Naive thymus-derived CD8-positive, alpha-beta T cell (primary cell): ENCODE data around the gene COL23A1. TPM values are rescaled to one million over a fixed set of nuclear protein-coding genes. Genes with fewer than 3 reads are reported as not detected.

Experiments used
- ATAC-seq, 2 donors: fragments of 150-1000 bp; cut with Tn5 transposase in 1 of 2; sonication (Bioruptor Pico), chemical (Tn5 transposase) in 1 of 2; 1 replicate in 1 of 2; 2 replicates in 1 of 2; pipeline ENCODE4 v1.10.0; 2021; ENCODE audit warnings: mild to moderate bottlenecking in 2 of 2, moderate library complexity in 2 of 2
- POLR2A ChIA-PET: fragments of 350-600 bp; sonication (Branson Sonifier 250); formaldehyde crosslinking; loops from one replicate; lab custom pipeline; 2021; ENCODE audit warnings: antibody characterized with exemption; lab: Charles Lee
- DNase-seq, 10 donors: peaks; one replicate each; pipeline versions ENCODE4 v3.0.0 to v3.0.0-alpha.2; 2020 to 2022
- H3K27ac Mint-ChIP-seq, 10 donors: one replicate each; pipeline ENCODE4 v1.8.0; 2020 to 2022; ENCODE audit warnings: mild to moderate bottlenecking in 10 of 10, mixed read lengths in 10 of 10, moderate library complexity in 4 of 10, inconsistent platforms in 1 of 10
- H3K27me3 Mint-ChIP-seq, 5 donors: one replicate each; pipeline ENCODE4 v1.8.0; 2021 to 2022; ENCODE audit warnings: mixed read lengths in 5 of 5
- H3K36me3 Mint-ChIP-seq, 3 donors: one replicate each; pipeline ENCODE4 v1.8.0; 2020 to 2022; ENCODE audit warnings: mixed read lengths in 3 of 3, mild to moderate bottlenecking in 2 of 3, inconsistent platforms in 1 of 3
- H3K4me1 Mint-ChIP-seq, 4 donors: one replicate each; pipeline ENCODE4 v1.8.0; 2021 to 2022; ENCODE audit warnings: mixed read lengths in 4 of 4
- H3K4me3 Mint-ChIP-seq, 10 donors: one replicate each; pipeline ENCODE4 v1.8.0; 2020 to 2022; ENCODE audit warnings: mild to moderate bottlenecking in 10 of 10, mixed read lengths in 10 of 10, moderate library complexity in 6 of 10, inconsistent platforms in 1 of 10
- H3K9me3 Mint-ChIP-seq, 9 donors: one replicate each; pipeline ENCODE4 v1.8.0; 2020 to 2022; ENCODE audit warnings: mixed read lengths in 9 of 9, mild to moderate bottlenecking in 3 of 9, inconsistent platforms in 1 of 9, moderate library complexity in 1 of 9
- polyA plus RNA-seq, 3 donors: library from polyadenylated mRNA; unstranded; fragments of 300-500 nt; fragmentation: Illumina TruSeq; gene quantifications; one replicate each; pipeline ENCODE4 v1.2.3, GENCODE V29; 2021
- total RNA-seq, 8 experiments: library from RNA in 2 of 8; stranded (reverse) in 2 of 8; gene quantifications; one replicate each; pipeline ENCODE4 v1.2.3 and lab custom pipeline; 2021 to 2026

The COL23A1 gene
- total and polyA plus RNA-seq, 5 experiments from 2014 or later, result 0.10 to 0.51 (median 0.16) TPM; not detected in 2

DNA sequence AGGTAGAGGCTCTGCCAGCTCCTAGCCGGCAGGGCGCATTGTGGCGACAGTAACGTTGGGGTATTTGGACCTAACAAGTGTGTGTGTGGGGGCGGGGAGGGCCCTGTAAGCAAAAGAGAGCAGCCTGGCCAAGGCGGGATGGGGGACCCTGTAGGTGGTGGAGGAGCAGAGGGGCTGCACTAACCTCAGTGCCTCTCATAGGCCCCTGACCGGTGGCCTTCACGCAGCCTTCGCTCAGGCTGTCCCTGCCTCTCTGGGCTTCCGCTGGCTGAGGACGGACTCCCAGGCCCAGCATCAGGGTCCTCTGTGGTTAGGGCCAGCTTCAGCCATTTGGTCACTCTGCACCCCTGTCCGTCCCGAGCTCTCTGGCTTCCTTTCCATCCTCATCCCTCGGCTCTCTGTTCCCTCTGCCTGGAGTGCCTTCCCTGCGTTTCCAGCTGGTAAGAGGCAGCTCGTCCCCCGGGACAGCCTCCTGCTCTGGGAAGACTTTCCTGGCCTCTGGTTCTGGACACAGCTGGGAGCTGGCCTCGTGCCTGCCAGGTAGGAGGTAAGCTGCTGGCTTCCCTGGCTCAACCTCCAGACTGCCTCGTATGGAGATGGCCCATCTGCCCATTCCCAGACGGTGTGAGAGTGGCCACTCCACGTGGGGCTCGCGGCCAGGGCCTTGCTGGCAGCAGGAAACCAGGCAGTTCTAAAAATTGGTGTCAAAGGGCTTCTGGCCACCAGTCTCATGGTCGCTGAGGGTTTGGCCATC lies 318.3 kb downstream of the COL23A1 start:
- POLR2A ChIA-PET, result no interaction called here
- Mint-ChIP-seq H3K27me3 (no peaks in the 10 kb centered on the region), H3K9me3 (no peaks in the 10 kb centered on the region), H3K4me1 (peaks cover 0 to 2% (median 0%) of the 10 kb centered on the region in 4 donors), H3K27ac (peak overlapping the region in 1 of 10 donors; percentile 2), H3K4me3 (no peak overlapping the region), H3K36me3 (no peaks in the 10 kb centered on the region)
- DNase-seq, result no peak
- no peak for ATAC-seq

DNA sequence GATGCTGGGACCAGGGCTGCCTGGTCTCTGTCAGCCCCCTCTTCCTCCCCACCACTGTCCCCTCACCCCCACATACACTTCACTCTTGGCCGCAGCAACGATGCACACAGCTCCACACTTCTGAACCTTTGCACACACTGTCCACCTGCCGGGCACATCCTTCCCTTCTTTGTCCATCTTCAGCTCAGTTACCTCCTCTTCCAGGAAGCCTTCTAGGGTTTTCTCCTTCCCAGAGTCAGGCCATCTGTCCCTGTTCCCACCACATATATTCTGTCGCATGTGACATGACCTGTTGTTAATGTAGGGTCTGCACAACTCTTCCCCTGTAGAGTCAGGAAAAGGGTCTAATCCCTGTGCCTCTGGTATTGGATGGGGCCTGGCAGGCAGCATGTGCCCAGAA lies 319.0 kb downstream of the COL23A1 start:
- peak overlapping the region in 2 of 10 donors; percentile 2 to 60 for H3K27ac Mint-ChIP-seq
- no peak for DNase-seq

DNA sequence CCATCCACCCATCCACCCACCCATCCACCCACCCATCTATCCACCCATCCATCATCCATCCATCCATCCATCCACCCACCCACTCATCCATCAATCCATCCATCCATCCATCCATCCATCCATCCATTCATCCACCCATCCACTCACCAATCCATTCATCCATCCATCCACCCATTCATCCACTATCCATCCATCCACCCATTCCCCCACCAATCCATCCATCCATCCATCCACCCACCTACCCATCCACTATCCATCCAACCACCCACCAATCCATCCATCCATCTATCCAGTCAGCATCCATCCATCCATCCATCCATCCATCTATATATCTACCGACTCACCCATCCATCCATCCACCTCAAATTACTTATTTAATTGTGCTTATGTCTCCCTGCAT lies 320.7 kb downstream of the COL23A1 start:
- H3K27ac Mint-ChIP-seq, result peak overlapping the region in 1 of 10 donors; percentile 83
- POLR2A ChIA-PET, result no interaction called here
- H3K4me3 Mint-ChIP-seq, result no peak overlapping the region
- H3K9me3 Mint-ChIP-seq, result no peaks in the 10 kb centered on the region
- H3K36me3 Mint-ChIP-seq, result no peaks in the 10 kb centered on the region
- H3K27me3 Mint-ChIP-seq, result no peaks in the 10 kb centered on the region
- H3K4me1 Mint-ChIP-seq, result peaks cover 0 to 2% (median 0%) of the 10 kb centered on the region in 4 donors
- no peak for ATAC-seq
- no peak for DNase-seq

More for the DNA sequence above, 319.0 kb downstream of the COL23A1 start:
- Mint-ChIP-seq H3K4me1 (peaks cover 0 to 2% (median 0%) of the 10 kb centered on the region in 4 donors), H3K9me3 (no peaks in the 10 kb centered on the region), H3K4me3 (no peak overlapping the region), H3K36me3 (no peaks in the 10 kb centered on the region), H3K27me3 (no peaks in the 10 kb centered on the region)
- no peak for ATAC-seq
- POLR2A ChIA-PET, result no interaction called here

DNA sequence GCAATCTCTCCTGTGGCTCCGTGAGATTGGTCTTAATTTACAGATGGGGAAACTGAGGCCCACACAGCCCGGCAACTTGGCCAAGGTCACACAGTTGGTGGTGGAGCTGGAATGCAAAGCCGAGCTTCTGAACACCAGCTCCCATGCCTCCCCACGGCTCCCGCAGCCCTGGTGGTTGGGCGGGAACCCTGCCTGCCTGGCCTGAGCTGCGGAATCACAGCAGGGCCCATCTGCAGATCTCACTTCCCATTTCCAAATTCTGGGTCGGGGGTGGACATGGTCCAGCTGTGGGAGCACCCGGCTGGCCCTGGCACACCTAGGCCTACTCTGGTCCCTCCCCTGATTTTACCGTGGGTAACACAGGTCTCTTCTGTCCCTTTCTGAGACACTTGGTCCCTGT lies 322.3 kb downstream of the COL23A1 start:
- Mint-ChIP-seq H3K4me3 (no peak overlapping the region), H3K9me3 (peaks cover 0 to 3% (median 0%) of the 10 kb centered on the region in 9 donors), H3K4me1 (peaks cover 0 to 2% (median 0%) of the 10 kb centered on the region in 4 donors), H3K27ac (no peak overlapping the region), H3K27me3 (no peaks in the 10 kb centered on the region), H3K36me3 (no peaks in the 10 kb centered on the region)
- POLR2A ChIA-PET, result no interaction called here
- DNase-seq, result no peak
- no peak for ATAC-seq

DNA sequence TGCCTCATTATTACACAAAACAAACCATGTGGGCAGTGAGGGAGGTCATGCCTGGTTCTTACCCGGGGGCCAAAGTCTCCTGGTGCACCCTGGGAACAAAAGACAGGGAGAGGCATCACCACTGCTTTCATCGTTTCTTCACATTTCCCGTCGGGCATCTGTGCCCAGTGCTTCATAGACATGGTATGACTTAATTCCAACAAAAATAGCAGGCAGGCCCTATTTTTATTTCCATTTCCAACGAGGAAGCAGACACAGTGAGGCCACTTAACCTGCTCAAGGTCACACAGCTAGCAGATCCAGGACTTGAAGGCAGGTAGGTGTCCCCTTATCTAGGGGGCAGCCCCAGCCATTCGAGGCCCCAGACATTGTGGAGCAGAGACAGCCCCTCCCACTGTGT lies 322.9 kb downstream of the COL23A1 start:
- no peak for ATAC-seq
- POLR2A ChIA-PET, result no interaction called here
- Mint-ChIP-seq H3K27ac (peak overlapping the region in 1 of 10 donors; percentile 22), H3K9me3 (peaks cover 0 to 3% (median 0%) of the 10 kb centered on the region in 9 donors), H3K4me3 (no peak overlapping the region), H3K36me3 (no peaks in the 10 kb centered on the region), H3K27me3 (no peaks in the 10 kb centered on the region), H3K4me1 (peaks cover 0 to 2% (median 0%) of the 10 kb centered on the region in 4 donors)
- DNase-seq, result no peak

DNA sequence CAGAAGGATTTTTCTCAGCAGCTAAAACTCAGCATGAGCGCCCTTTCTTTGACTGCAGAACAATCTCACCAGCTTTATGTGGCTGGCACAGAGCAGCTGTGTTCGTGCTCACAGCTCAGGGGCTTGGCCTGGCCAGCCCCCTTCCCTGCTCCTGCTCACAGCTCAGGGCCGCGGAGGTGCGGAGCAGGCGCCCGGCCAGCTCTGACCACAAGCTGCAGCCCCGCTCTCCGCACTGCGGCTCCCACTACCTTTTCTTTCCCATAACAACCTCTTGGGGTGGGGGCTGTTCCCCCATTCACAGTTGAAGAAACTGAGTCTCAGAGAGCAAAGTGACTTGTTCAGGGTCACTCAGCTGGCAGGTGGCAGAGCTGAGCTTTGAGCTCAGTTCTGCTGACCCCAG lies 323.6 kb downstream of the COL23A1 start:
- DNase-seq (no peak), ATAC-seq (no peak)
- peaks cover 0 to 3% (median 0%) of the 10 kb centered on the region in 9 donors for H3K9me3 Mint-ChIP-seq
- no peak overlapping the region for H3K27ac Mint-ChIP-seq
- no peaks in the 10 kb centered on the region for H3K27me3 Mint-ChIP-seq
- H3K4me1 Mint-ChIP-seq, result peaks cover 0 to 2% (median 0%) of the 10 kb centered on the region in 4 donors
- H3K4me3 Mint-ChIP-seq, result no peak overlapping the region
- no peaks in the 10 kb centered on the region for H3K36me3 Mint-ChIP-seq
- POLR2A ChIA-PET, result no interaction called here

DNA sequence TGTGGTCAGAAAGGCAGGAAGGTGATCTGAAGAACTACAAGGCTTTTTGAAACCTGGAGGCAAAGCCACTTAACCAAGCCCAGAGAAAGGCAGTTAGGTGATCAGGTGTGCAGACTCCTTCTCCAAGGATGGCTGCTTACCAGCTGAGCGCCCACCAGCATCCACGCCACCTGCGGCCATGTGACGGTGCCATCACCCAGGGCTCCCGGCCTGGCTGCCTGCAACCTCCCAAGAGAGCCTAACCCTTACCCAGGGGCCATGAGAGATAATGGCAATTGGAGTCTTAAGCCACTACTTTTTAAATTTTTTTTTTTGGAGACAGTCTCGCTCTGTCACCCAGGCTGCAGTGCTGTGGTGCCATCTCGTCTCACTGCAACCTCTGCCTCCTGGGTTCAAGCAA lies 324.4 kb downstream of the COL23A1 start:
- no peaks in the 10 kb centered on the region for H3K36me3 Mint-ChIP-seq
- no peak overlapping the region for H3K4me3 Mint-ChIP-seq
- H3K9me3 Mint-ChIP-seq, result peaks cover 0 to 3% (median 0%) of the 10 kb centered on the region in 9 donors
- no peak overlapping the region for H3K27ac Mint-ChIP-seq
- peaks cover 0 to 4% (median 0%) of the 10 kb centered on the region in 4 donors for H3K4me1 Mint-ChIP-seq
- POLR2A ChIA-PET, result no interaction called here
- H3K27me3 Mint-ChIP-seq, result no peaks in the 10 kb centered on the region
- ATAC-seq, result no peak
- DNase-seq, result no peak

DNA sequence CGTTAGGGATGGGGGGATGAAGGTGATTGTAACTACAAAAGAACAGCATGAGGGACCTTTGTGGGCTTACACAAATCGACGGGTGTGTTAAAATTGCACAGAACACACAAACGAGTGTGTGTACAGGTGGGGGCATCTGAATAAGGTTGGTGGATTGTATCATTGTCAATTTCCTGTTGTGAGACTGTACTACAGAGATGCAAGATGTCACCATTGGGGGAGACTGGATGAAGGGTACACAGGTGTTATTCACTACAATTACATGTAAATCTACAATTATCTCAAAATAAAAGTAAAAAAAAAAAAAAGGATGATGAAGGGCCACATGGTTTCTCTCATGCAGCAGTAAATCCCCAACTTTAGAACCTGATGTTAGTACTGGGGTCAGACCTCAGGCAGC lies 326.1 kb downstream of the COL23A1 start:
- H3K27me3 Mint-ChIP-seq, result no peaks in the 10 kb centered on the region
- peaks cover 0 to 4% (median 1%) of the 10 kb centered on the region in 4 donors for H3K4me1 Mint-ChIP-seq
- ATAC-seq (no peak), DNase-seq (no peak)
- no peak overlapping the region for H3K4me3 Mint-ChIP-seq
- no peaks in the 10 kb centered on the region for H3K36me3 Mint-ChIP-seq
- H3K9me3 Mint-ChIP-seq, result peaks cover 0 to 3% (median 0%) of the 10 kb centered on the region in 9 donors
- POLR2A ChIA-PET, result no interaction called here
- no peak overlapping the region for H3K27ac Mint-ChIP-seq

DNA sequence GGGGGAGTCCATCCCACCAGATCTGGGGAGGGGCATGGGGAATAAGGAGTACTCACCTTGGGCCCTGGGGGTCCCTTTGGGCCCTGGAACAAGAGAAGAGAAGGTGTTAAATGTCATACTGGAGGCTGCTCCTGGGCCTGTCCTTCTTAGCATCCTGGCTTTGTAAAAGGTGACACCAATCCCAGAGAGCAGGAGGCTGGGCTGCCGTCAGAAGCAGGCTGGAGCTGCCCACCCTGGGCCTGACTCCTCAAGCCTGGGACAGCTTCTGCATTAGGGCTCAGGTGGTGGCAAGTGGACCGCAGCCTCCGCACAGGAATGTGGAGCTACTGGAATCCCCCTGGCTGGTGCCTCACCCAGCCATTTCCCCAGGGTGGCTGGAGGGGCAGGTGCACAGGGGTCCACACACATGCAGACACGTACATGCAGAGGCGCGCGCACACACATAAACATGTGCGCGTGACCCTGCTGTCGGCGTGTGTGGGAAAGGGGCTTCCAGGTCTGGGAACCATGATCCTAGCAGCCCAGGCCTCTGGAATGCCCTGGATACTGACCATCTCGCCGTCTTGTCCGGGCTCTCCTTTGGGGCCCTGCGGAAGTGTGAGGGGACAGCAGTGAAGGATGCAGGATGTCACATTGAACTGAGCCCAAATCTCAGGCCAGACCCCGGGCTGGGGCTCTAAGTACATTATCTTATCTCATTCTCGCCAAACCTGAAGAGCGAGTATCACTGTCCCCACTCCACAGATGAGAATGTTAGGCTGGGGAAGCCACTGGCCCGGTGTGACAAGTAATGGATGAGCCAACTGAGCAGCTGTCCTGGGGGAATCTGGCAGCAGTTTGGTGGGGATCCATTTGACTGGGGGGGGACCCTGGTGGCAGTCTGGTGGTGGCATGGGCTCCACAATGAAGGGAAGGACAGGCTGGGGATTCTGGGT lies 328.3 kb downstream of the COL23A1 start:
- DNase-seq (no peak), ATAC-seq (no peak)
- Mint-ChIP-seq H3K27ac (peak overlapping the region in 2 of 10 donors; percentile 38 to 55), H3K27me3 (no peaks in the 10 kb centered on the region), H3K36me3 (no peaks in the 10 kb centered on the region), H3K4me3 (no peak overlapping the region), H3K9me3 (peaks cover 0 to 3% (median 0%) of the 10 kb centered on the region in 9 donors), H3K4me1 (peaks cover 0 to 6% (median 2%) of the 10 kb centered on the region in 4 donors)
- POLR2A ChIA-PET, result no interaction called here

DNA sequence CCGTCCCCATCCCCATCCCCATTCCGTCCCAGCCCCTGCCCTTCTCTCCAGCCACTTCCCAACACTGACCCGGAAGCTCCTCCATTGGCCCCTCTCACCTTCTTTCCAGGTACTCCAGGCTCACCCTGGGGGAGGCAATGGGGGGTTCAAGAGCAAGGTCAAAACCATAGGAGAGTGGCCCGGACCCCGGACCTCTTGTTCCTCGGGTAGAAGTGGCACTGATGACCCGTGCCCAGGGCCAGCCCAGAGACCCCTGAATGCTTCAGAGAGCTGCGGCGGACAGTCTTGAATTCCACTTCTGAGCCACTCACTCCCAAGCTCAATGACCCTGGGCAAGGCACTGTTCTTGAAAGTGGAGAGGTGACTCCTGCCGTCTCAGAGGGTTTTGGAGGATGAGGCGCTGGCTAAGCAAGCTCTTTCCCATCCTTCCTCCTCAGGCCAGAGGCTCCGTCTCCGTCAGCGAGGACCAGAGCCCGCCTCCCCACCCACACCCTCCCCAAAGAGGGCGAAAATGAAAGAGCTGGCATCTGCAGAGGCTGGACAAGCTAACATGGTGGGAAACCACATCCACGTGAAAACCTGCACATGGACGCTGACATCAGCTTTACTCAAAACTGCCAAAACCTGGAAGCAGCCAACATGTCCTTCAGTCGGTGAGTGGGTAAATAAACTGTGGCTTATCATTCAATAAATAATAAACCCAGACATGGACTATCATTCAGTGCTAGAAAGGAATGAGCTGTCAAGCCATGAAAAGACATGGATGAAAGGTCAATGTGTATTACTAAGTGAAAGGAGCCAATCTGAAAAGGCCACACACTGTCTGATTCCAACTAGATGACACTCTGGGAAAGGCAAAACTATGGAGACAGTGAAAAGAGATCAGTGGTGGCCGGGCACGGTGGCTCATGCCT lies 330.3 kb downstream of the COL23A1 start:
- Mint-ChIP-seq H3K9me3 (peaks cover 0 to 3% (median 0%) of the 10 kb centered on the region in 9 donors), H3K27me3 (no peaks in the 10 kb centered on the region), H3K4me3 (no peak overlapping the region), H3K4me1 (peaks cover 0 to 6% (median 2%) of the 10 kb centered on the region in 4 donors), H3K27ac (peak overlapping the region in 3 of 10 donors; percentile 41 to 58 (median 43)), H3K36me3 (no peaks in the 10 kb centered on the region)
- ATAC-seq (no peak), DNase-seq (no peak)
- POLR2A ChIA-PET, result interaction anchor here (0.5 kb wide), 1 partner anchor 9 kb away, joined by 4 read pairs; no protein-coding TSS in a partner anchor

DNA sequence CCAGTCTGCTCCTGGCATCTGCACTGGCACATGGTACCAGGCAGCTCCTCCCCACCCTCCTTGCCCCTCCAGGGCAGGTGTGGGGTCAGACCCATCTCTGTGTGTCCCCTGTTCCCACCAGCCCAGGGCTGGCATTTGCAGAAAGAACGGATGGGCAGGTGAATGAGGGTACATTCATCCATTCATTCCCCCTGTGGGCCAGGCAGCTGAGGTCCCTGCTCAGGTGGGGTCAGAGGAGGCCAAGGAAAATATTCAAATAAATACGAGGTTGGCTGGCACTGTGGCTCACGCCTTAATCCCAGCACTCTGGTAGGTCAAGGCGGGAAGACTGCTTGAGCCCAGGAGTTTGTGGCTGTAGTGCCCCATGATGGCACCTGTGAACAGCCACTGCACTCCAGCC lies 332.5 kb downstream of the COL23A1 start:
- no peaks in the 10 kb centered on the region for H3K9me3 Mint-ChIP-seq
- H3K27me3 Mint-ChIP-seq, result no peaks in the 10 kb centered on the region
- no peak for ATAC-seq
- POLR2A ChIA-PET, result no interaction called here
- no peak for DNase-seq
- H3K4me3 Mint-ChIP-seq, result no peak overlapping the region
- H3K36me3 Mint-ChIP-seq, result no peaks in the 10 kb centered on the region
- H3K4me1 Mint-ChIP-seq, result peaks cover 2 to 11% (median 4%) of the 10 kb centered on the region in 4 donors
- no peak overlapping the region for H3K27ac Mint-ChIP-seq

DNA sequence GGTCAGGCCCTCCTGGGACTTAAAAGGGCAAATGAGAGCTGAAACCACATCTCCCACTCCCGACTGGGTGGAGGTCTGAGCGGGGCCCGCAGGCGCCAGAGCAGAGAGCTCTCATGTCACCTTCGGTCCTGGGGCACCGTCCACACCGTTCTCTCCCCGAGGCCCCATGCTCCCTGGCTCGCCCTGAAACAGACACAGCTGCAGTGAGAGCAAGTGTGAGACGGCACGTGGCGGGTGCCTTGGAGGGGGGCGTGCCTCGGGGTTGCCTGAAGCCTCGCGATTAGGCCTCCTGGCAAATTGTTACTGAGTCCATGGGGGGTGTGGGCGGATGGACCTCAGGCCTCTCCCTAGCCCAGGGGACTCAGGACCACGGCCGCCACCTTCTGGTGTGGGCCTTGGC lies 333.4 kb downstream of the COL23A1 start:
- DNase-seq (no peak), ATAC-seq (no peak)
- no peak overlapping the region for H3K4me3 Mint-ChIP-seq
- no peaks in the 10 kb centered on the region for H3K36me3 Mint-ChIP-seq
- peaks cover 2 to 13% (median 7%) of the 10 kb centered on the region in 4 donors for H3K4me1 Mint-ChIP-seq
- H3K27me3 Mint-ChIP-seq, result no peaks in the 10 kb centered on the region
- POLR2A ChIA-PET, result no interaction called here
- no peak overlapping the region for H3K27ac Mint-ChIP-seq
- H3K9me3 Mint-ChIP-seq, result no peaks in the 10 kb centered on the region
